Stimulated activated CD8-positive, alpha-beta memory T cell treated with anti-CD3 and anti-CD28 coated beads, Interleukin-7, amount 100 ng/mL, for 1 hour (primary cell): ENCODE measurements around the gene CSNK2A1.
"Not testable (repeated sequence)": the region's sequence is repeated elsewhere in the genome, so short reads cannot be mapped to it uniquely, and the experiment has no call there.

Source experiments
- DNase-seq, 2 donors: peaks; one replicate each; pipeline ENCODE4 v3.0.0-alpha.2; 2020; ENCODE audit warnings: low read depth in 2 of 2

The CSNK2A1 gene

GRCh38 chr20:483815-484644 is 59.6 kb downstream of the CSNK2A1 start:
- no peak for DNase-seq

DNA sequence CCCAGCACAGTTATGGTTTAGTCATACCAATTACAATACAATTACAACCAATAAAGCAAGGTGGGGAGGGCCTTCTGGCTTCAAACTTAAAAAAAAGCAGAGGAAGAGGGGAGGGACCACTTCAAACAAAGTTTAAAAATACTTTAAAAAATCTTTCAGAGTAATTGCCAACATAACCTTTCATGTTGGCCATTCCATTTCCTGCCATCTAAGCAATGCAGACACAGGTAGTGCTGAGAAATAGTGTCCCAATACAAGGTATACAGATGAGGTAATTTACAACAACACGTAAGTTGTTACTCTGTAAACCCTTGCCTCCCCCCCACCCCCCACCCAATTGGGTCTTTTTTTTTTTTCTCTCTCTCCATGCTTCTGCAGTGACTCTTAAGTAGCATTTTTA is 62.4 kb downstream of the CSNK2A1 start:
- no peak for DNase-seq

DNA sequence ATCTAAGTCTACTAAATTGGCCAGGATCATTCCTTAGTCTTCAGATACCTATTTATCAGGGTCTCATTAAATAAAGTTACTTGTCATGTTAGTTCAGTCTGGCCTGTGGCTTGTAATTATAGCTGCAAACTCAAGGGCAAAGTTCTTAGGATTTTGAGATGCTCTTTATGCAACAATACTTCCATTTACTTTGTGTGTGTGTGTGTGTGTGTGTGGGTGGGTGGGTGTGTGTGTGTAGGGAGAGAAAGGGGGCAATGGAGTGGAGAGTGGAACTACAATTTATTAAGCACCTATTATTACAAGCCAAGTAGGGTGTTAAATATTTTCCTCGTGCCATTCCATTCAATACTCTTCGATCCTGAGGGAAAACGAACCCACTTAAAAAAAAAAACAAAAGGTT is 63.5 kb downstream of the CSNK2A1 start:
- DNase-seq: no peak

DNA sequence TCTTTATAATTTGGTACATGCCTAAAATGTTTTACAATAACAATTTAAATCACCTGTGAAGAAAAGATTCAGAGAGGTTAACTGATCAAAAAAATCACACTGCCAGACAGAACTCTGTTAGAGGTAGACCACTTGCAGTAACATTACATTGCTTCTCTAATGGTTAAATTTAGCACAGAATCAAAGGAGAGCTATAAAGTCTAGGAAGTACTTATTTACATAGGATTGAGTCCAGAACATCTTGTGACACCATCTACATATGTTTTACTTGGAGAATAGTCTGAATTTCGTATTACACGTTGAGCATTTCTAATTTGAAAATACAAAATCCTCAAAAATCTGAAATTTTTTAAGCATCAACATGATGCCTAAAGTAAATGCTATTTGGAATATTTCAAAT is 64.1 kb downstream of the CSNK2A1 start:
- no peak for DNase-seq

DNA sequence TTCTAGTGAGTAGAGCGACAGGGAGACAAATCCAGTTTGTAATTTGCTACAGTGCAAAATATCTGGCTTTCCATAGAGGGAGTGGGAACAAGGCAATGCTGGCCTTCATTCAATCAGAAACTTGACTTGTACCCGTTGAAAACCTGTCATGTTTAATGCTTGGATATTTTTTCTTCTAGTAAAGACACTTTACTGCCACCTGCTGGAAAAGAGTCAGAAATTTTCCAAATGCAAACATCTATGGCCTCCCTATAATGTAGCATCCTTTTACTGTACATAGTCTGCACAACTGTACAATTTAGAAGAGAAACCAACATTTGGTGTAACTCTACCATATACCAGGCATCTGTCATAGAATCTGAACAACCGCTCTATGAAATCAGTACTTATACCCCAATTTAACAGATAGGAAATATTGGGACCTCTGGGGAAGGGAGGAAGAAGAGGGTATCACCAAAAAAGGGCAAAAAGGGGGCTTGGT is 64.6 kb downstream of the CSNK2A1 start:
- no peak for DNase-seq

- no peak for DNase-seq
These were observed 65.3 kb downstream of the CSNK2A1 start for GRCh38 chr20:478010-478948.

DNA sequence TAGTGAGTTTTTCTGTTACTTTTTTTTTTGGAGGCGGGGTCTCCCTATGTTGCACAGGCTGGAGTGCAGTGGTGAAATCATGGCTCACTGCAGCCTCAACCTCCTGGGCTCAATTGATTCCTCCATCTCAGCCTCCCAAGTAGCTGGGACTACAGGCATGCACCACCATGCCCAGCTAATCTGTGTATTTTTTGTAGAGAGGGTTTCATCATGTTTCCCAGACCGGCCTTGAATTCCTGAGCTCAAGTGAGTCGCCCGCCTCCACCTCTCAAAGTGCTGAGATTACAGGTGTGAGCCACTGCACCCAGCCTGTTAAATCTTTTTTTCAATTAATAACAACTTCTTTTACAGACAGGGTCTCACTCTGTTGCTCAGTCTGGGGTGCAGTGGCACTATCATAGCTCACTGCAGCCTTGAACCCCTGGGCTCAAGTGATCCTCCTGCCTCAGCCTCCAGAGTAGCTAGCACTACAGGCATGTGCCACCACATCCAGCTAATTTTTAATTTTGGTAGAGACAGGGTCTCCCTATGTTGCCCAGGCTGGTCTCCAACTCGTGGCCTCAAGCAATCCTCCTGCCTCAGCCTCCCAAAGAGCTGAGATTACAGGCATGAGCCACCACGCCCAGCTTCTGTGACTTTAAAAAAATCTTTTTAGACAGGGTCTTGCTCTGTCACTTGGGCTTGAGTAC is 66.9 kb downstream of the CSNK2A1 start:
- DNase-seq: not testable (repeated sequence)

DNA sequence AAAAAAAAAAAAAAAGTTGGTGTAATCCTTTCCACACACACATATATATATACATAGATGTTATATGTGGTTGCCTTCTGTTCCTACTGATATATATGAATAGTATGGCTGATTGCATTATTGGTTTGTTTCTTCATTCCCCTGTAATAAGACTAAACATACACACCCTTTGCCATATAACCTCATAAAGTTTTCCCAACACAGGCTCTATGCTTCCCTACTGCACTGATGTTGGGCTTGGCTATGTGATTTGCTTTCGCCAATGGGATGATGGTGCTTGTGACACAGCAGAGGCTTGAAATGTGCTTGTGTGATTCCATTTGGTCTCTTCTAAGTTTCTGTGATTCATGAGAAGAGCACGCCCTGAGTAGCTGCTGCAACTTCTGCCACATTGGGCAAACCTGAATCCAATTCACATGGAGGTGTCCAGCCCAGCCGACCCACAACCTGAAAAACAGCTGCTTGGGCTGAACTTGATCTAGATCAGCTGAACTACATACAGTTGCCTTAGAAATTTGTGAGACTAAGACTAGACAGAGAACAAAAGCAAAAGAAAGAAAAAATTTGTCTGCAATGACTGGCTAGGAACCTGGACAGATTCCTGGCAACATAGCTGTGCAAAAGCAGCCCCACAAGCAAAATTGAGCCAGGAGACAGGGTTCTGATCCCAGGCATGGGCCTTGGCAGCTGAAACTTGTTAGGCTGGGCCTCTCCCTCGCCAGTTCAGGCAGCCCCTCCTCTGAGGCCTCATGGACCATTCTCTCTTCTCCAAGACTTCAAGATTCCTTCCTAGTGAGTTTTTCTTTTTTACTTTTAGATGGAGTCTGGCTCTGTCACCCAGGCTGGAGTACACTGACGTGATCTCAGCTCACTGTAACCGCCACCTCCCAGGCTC is 67.9 kb downstream of the CSNK2A1 start:
- DNase-seq: no peak

GRCh38 chr20:474581-474980 is 69.0 kb downstream of the CSNK2A1 start:
- no peak for DNase-seq

DNA sequence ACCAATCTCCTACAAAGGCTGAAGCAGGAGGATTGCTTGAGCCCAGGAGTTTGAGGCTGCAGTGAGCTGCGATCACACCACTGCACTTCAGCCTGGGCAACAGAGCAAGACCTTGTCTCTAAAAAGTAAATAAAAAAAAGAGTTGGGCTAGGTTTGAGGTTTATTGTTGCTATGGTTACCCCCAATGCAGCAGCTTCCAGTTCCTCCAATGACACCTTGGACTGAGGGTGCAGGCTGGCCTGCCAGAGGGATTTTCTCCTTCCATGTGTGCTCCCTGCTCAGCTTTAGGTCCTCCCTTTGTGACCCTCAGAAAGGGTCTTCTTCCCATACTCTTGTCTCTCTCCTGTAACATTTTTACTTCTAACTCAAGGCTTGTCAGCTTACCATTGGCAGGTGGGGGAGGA is 70.7 kb downstream of the CSNK2A1 start:
- DNase-seq: no peak

DNA sequence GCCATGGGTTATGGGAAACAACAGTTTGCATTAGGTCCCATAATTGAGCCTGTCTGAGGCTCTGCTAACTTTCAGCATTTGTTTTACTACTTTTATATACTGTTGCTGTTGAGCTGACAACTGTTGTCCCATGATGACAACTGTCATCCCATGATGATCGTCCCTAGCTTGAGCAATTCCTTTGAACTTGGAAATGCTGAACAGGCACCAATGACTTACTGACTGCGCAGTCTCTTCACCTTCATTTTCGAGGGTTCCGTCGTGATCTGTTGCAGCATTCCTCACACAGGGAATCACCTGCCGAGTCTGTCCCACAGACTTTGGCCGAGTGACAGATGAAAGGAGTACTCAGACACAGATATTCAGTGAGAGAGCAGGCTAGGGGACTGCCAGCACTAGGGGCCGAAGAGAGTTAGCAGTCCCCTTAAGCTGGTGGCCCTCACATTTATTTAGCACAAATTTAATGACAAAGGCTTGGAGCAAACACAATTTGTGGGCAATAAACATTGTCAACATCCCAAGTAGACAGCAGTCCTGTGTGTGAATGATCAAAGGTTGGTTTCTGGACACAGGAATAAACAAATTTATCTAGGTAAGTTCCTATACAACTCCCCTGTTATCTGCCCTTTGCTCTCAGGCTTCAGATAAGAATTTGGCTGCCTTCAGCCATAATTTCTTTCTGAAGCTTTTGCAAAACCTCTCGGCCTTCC is 71.3 kb downstream of the CSNK2A1 start:
- no peak for DNase-seq

DNA sequence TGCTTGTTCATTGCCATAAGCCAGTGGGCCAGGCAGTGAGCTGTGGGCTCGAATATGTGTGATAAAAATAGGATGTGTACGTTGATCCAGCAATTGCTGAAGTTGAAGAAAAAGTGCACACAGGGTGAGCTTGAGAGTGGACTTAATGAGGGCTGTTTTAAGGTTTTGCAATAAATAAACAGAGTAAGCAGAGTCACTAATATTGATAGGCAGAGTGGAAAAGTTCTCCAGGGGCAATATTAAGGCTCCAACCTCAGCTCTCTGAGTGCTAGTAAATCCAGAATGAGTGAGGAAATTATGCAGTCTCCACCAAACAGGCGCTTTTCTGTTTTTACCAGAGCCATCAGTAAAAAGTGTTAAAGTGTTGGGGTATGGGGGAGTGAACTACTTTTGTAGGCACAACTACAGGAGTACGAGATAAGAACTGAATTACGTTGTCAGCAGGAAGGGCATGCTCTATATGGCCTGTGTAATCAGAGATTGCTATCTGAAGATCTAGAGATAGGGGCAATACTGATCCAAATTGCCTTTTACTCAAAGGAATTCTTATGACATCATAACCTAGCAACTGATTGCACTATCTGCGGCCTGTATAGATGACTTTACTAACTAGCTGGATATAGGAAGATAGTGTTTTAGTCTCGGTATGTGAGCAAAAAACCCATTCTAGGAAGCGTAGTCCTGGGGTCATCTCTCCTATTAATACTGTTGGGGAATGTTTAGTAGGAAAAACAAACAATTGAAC is 73.7 kb downstream of the CSNK2A1 start:
- no peak for DNase-seq

- DNase-seq: no peak
These were observed 75.8 kb downstream of the CSNK2A1 start for GRCh38 chr20:467755-468154.

GRCh38 chr20:462199-462991 is 81.2 kb downstream of the CSNK2A1 start, which contains the start of gene TBC1D20:
TSS of gene TBC1D20 (minus strand) at chr20:462533. CDS start at chr20:462405, 128 bp downstream.
- peak; percentile 64 to 70 for DNase-seq

DNA sequence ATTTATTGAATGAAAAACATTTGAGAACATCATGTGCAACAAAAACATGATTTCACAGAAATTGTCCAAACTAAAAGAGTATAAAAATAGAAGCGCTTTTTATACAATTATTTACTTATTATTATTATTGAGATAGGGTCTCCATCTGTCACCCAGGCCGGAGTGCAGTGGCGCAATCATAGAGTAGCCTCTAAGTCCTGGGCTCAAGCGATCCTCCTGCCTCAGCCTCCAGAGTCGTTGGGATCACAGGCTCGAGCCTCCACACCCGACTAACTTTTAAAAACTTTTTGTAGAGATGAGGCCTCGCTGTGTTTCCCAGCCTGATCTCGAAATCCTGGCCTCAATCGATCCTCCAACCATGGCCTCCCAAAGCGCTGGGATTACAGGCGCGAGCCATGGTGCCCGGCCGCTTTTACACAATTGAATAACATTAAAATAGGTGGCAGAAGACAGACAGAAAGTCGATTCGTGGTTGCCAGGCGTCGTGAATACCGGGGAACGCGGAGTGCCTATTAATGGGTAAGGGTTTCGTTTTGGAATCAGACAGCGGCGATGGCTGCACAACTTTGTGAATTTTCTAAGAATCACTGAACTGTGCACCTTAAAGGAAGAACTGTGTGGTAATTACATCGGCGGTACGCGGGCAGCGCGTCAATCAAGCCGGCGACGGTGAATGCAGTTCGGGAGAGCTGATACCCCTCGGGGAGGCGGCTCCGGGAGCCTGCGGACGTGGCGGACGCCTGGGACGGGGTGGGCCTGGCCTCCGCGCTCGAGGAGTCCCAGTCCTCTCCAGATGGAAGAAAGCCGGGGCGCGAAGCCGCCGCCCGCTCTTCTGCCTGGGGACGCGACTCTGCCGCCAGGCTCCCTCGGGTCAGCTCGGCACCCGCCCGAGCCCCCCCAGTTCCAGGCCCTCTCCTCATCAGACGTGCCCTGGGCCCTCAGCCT is 82.1 kb downstream of the CSNK2A1 start:
- DNase-seq: peak; percentile 12 to 20

DNA sequence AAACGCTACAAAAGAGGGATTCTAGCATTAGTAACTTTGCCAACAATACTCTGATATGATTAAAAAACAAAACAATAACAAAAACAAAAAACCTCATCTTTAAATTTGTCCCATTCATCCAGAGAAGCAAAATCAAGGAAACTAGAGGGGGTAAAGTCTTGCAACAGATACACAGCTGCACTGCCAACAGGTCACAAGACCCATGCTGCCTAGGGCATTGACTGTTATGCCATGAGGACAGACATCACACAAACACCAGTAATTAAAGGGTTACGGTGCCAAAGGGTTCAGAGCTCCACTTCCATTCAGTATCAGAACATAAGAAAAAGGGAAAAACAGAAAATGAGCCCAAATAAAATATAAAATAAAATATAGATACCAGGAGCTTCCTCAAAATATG is 82.9 kb downstream of the CSNK2A1 start:
- DNase-seq: no peak

DNA sequence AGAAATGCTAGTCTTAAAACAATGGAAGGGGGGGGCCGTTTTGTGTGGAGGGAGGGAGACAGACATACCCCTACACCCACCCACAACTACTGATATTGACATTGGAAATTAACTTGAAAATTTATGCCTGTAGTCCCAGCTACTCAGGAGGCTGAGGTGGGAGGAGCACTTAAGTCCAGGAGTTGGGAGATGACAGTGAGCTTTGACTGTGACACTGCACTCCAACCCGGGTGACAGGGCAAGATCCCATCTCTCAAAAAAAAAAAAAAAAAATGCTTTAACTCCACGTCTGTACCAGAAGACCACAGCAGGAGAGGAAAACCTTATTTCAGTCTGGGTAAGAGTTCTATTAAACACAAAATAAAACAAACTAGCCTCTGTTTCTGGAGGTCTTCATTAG is 83.4 kb downstream of the CSNK2A1 start:
- DNase-seq: no peak

DNA sequence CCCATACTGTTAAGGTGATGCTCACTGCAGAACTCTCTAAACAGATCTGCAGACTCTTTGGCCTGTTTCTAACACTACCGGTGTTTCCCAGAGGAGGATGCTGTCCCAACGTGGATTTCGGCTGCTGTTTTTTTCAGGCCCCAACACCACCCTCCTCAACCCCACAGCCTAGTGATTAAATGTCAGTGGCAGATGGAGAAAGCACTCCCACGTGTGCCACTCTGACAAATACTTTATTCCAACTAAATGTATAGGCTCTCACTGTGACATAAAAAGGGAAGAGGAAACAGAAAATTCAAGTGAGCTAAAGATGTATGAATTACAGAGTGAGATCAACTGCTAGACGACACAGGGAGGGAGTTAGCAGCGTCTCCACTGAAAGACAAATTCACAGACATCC is 84.8 kb downstream of the CSNK2A1 start:
- DNase-seq: no peak
